Measurements from ENCODE around the gene N4BP2L2. TPM values are rescaled to one million over a fixed set of nuclear protein-coding genes. Genes with fewer than 3 reads are reported as not detected.

The N4BP2L2 gene
- total RNA-seq, 1 donor from 2014 or later: 81.9 TPM

- no peak for DNase-seq (ENCODE audit: low read depth)
- Histone ChIP-seq H3K27ac (ENCODE audit: low read depth, low read length) (no peak overlapping the region), H2AFZ (ENCODE audit: low read depth, low read length) (no peak overlapping the region), H3K9ac (ENCODE audit: low read length) (no peak overlapping the region), H3K79me2 (ENCODE audit: insufficient read depth, low read length) (no peaks in the 10 kb centered on the region), H3K4me1 (ENCODE audit: insufficient read depth, low read length) (no peaks in the 10 kb centered on the region), H3K4me3 (ENCODE audit: insufficient read depth, low read depth, low read length) (no peak overlapping the region), H3K9me3 (ENCODE audit: insufficient read depth, low read depth, low read length) (no peaks in the 10 kb centered on the region), H4K20me1 (ENCODE audit: insufficient read depth, low read length) (no peaks in the 10 kb centered on the region), H3K4me2 (ENCODE audit: low read length) (no peak overlapping the region), H3K27me3 (ENCODE audit: insufficient read depth, low read length) (no peaks in the 10 kb centered on the region), H3K36me3 (ENCODE audit: insufficient read depth, low read length) (no peaks in the 10 kb centered on the region)
- no peaks in the 10 kb centered on the region for H3K9me3 Mint-ChIP-seq (ENCODE audit: unreplicated experiment)
- H3K4me1 Mint-ChIP-seq (ENCODE audit: low read depth, unreplicated experiment): no peaks in the 10 kb centered on the region
- FAIRE-seq: no peak
- no peak for TF ChIP-seq EZH2 (IDR thresholded peaks at IDR 0.05; ENCODE audit: insufficient read depth, low read length)
- TF ChIP-seq CTCF (IDR thresholded peaks at IDR 0.05; ENCODE audit: insufficient read depth, low read depth, low read length): no peak
- H3K36me3 Mint-ChIP-seq (ENCODE audit: low read depth, unreplicated experiment): no peaks in the 10 kb centered on the region
- no peak overlapping the region for H3K4me3 Mint-ChIP-seq (ENCODE audit: unreplicated experiment)
- H3K27ac Mint-ChIP-seq (ENCODE audit: unreplicated experiment): no peak overlapping the region
- H3K27me3 Mint-ChIP-seq (ENCODE audit: low read depth, unreplicated experiment): no peaks in the 10 kb centered on the region
Measured at GRCh38 chr13:32403108-32403507, 135.5 kb downstream of the N4BP2L2 start.

- H3K4me3 ChIP-seq (ENCODE audit: insufficient read depth, low read depth, low read length): no peak overlapping the region
- no peaks in the 10 kb centered on the region for H4K20me1 ChIP-seq (ENCODE audit: insufficient read depth, low read length)
- Mint-ChIP-seq H3K9me3 (ENCODE audit: unreplicated experiment) (no peaks in the 10 kb centered on the region), H3K4me3 (ENCODE audit: unreplicated experiment) (no peak overlapping the region), H3K27ac (ENCODE audit: unreplicated experiment) (no peak overlapping the region), H3K4me1 (ENCODE audit: low read depth, unreplicated experiment) (no peaks in the 10 kb centered on the region), H3K36me3 (ENCODE audit: low read depth, unreplicated experiment) (no peaks in the 10 kb centered on the region), H3K27me3 (ENCODE audit: low read depth, unreplicated experiment) (no peaks in the 10 kb centered on the region)
- no peak overlapping the region for H3K9ac ChIP-seq (ENCODE audit: low read length)
- no peaks in the 10 kb centered on the region for H3K9me3 ChIP-seq (ENCODE audit: insufficient read depth, low read depth, low read length)
- FAIRE-seq (no peak), DNase-seq (ENCODE audit: low read depth) (no peak)
- no peaks in the 10 kb centered on the region for H3K4me1 ChIP-seq (ENCODE audit: insufficient read depth, low read length)
- no peaks in the 10 kb centered on the region for H3K27me3 ChIP-seq (ENCODE audit: insufficient read depth, low read length)
- H3K36me3 ChIP-seq (ENCODE audit: insufficient read depth, low read length): peaks cover 3% of the 10 kb centered on the region
- no peaks in the 10 kb centered on the region for H3K79me2 ChIP-seq (ENCODE audit: insufficient read depth, low read length)
- H3K4me2 ChIP-seq (ENCODE audit: low read length): no peak overlapping the region
- no peak overlapping the region for H3K27ac ChIP-seq (ENCODE audit: low read depth, low read length)
- TF ChIP-seq CTCF (IDR thresholded peaks at IDR 0.05; ENCODE audit: insufficient read depth, low read depth, low read length) (no peak), EZH2 (IDR thresholded peaks at IDR 0.05; ENCODE audit: insufficient read depth, low read length) (no peak)
- H2AFZ ChIP-seq (ENCODE audit: low read depth, low read length): no peak overlapping the region
Measured at GRCh38 chr13:32391101-32391619, 147.4 kb downstream of the N4BP2L2 start.

GRCh38 chr13:32390484-32390883 lies 148.1 kb downstream of the N4BP2L2 start:
- no peak for FAIRE-seq
- H3K27ac Mint-ChIP-seq (ENCODE audit: unreplicated experiment): no peak overlapping the region
- no peaks in the 10 kb centered on the region for H3K36me3 Mint-ChIP-seq (ENCODE audit: low read depth, unreplicated experiment)

More at GRCh38 chr13:32390484-32390883, 148.1 kb downstream of the N4BP2L2 start:
- H3K4me3 ChIP-seq (ENCODE audit: insufficient read depth, low read depth, low read length): no peak overlapping the region
- H3K4me1 ChIP-seq (ENCODE audit: insufficient read depth, low read length): no peaks in the 10 kb centered on the region
- no peak overlapping the region for H3K4me2 ChIP-seq (ENCODE audit: low read length)
- TF ChIP-seq EZH2 (IDR thresholded peaks at IDR 0.05; ENCODE audit: insufficient read depth, low read length) (no peak), CTCF (IDR thresholded peaks at IDR 0.05; ENCODE audit: insufficient read depth, low read depth, low read length) (no peak)
- no peaks in the 10 kb centered on the region for H3K4me1 Mint-ChIP-seq (ENCODE audit: low read depth, unreplicated experiment)
- H3K9me3 ChIP-seq (ENCODE audit: insufficient read depth, low read depth, low read length): no peaks in the 10 kb centered on the region
- H2AFZ ChIP-seq (ENCODE audit: low read depth, low read length): no peak overlapping the region
- no peak overlapping the region for H3K27ac ChIP-seq (ENCODE audit: low read depth, low read length)
- H3K4me3 Mint-ChIP-seq (ENCODE audit: unreplicated experiment): no peak overlapping the region
- H4K20me1 ChIP-seq (ENCODE audit: insufficient read depth, low read length): no peaks in the 10 kb centered on the region
- H3K27me3 Mint-ChIP-seq (ENCODE audit: low read depth, unreplicated experiment): no peaks in the 10 kb centered on the region
- no peaks in the 10 kb centered on the region for H3K27me3 ChIP-seq (ENCODE audit: insufficient read depth, low read length)
- H3K9me3 Mint-ChIP-seq (ENCODE audit: unreplicated experiment): no peaks in the 10 kb centered on the region
- DNase-seq (ENCODE audit: low read depth): no peak
- H3K9ac ChIP-seq (ENCODE audit: low read length): no peak overlapping the region
- no peaks in the 10 kb centered on the region for H3K79me2 ChIP-seq (ENCODE audit: insufficient read depth, low read length)
- H3K36me3 ChIP-seq (ENCODE audit: insufficient read depth, low read length): peaks cover 3% of the 10 kb centered on the region
